Neuronal stem cell (in vitro differentiated cells): ENCODE measurements around the gene CD200.

Experiments
- DNase-seq: peaks from one replicate; pipeline ENCODE4 v3.0.0-alpha.2; 2013; ENCODE audit warnings: low spot score
- H2AFZ ChIP-seq: one replicate; pipeline ENCODE4 v1.6.1; 2013; ENCODE audit warnings: mild to moderate bottlenecking, low read length, inconsistent platforms
- H2AK5ac ChIP-seq: 2 replicates; pipeline ENCODE4 v1.6.1; 2013; ENCODE audit warnings: low read depth, mild to moderate bottlenecking, inconsistent platforms, low read length, moderate library complexity, mixed read lengths
- H2BK120ac ChIP-seq: 2 replicates; pipeline ENCODE4 v1.6.1; 2013; ENCODE audit warnings: low read depth, mild to moderate bottlenecking, inconsistent platforms, low read length, moderate library complexity, mixed read lengths
- H2BK12ac ChIP-seq: one replicate; pipeline ENCODE4 v1.6.1; 2013; ENCODE audit warnings: low read length, inconsistent platforms
- H2BK15ac ChIP-seq: 2 replicates; pipeline ENCODE4 v1.6.1; 2013; ENCODE audit warnings: mild to moderate bottlenecking, low read length, inconsistent platforms, mixed read lengths
- H2BK5ac ChIP-seq: one replicate; pipeline ENCODE4 v1.6.1; 2013; ENCODE audit warnings: inconsistent platforms, mild to moderate bottlenecking, low read length, moderate library complexity
- H3K14ac ChIP-seq: one replicate; pipeline ENCODE4 v1.6.1; 2013; ENCODE audit warnings: low read length, inconsistent platforms
- H3K18ac ChIP-seq: 2 replicates; pipeline ENCODE4 v1.6.1; 2013; ENCODE audit warnings: low read length, inconsistent platforms
- H3K23ac ChIP-seq: 2 replicates; pipeline ENCODE4 v1.6.1; 2013; ENCODE audit warnings: low read depth, mild to moderate bottlenecking, mixed read lengths, low read length, inconsistent platforms; ENCODE audit not compliant: poor library complexity
- H3K27ac ChIP-seq: replicated peaks from 3 replicates; pipeline ENCODE4 v1.5.1; 2013; ENCODE audit warnings: low read length, inconsistent platforms
- H3K27me3 ChIP-seq, 3 experiments: 2 replicates each; pipeline ENCODE4 v1.6.1; 2013; ENCODE audit warnings: low read length in 3 of 3, mild to moderate bottlenecking in 2 of 3, inconsistent platforms in 1 of 3, low read depth in 1 of 3, mixed read lengths in 1 of 3, moderate library complexity in 1 of 3; ENCODE audit not compliant: control insufficient read depth in 3 of 3, insufficient read depth in 3 of 3
- H3K36me3 ChIP-seq, 2 donors: replicated peaks in 1 of 2; 2 replicates each; pipeline ENCODE4 v1.6.1; 2013; ENCODE audit warnings: low read length in 2 of 2; ENCODE audit not compliant: control insufficient read depth in 2 of 2, insufficient read depth in 2 of 2
- H3K4ac ChIP-seq: 2 replicates; pipeline ENCODE4 v1.6.1; 2013; ENCODE audit warnings: inconsistent platforms, mild to moderate bottlenecking, low read length, moderate library complexity
- H3K4me1 ChIP-seq, 2 donors: 1 replicate in 1 of 2; 2 replicates in 1 of 2; pipeline ENCODE4 v1.6.1; 2013; ENCODE audit warnings: low read length in 2 of 2, low read depth in 1 of 2; ENCODE audit not compliant: control insufficient read depth in 2 of 2, insufficient read depth in 1 of 2
- H3K4me2 ChIP-seq: one replicate; pipeline ENCODE4 v1.6.1; 2013; ENCODE audit warnings: mild to moderate bottlenecking, low read length, inconsistent platforms; ENCODE audit not compliant: insufficient read depth, poor library complexity, severe bottlenecking
- H3K4me3 ChIP-seq, 2 donors: 2 replicates each; pipeline ENCODE4 v1.5.1; 2013; ENCODE audit warnings: low read length in 2 of 2, mild to moderate bottlenecking in 2 of 2, inconsistent platforms in 1 of 2, moderate library complexity in 1 of 2
- H3K79me1 ChIP-seq: one replicate; pipeline ENCODE4 v1.6.1; 2013; ENCODE audit warnings: low read depth, mild to moderate bottlenecking, inconsistent platforms, low read length, moderate library complexity
- H3K9ac ChIP-seq: one replicate; pipeline ENCODE4 v1.6.1; 2013; ENCODE audit warnings: mild to moderate bottlenecking, low read depth, low read length, inconsistent platforms; ENCODE audit not compliant: poor library complexity
- H3K9me3 ChIP-seq, 2 donors: replicated peaks in 1 of 2; 2 replicates each; pipeline versions ENCODE3 to v1.6.1; 2013; ENCODE audit warnings: low read length in 2 of 2, mild to moderate bottlenecking in 2 of 2, inconsistent platforms in 1 of 2, low read depth in 1 of 2, mixed read lengths in 1 of 2, moderate library complexity in 1 of 2; ENCODE audit not compliant: control insufficient read depth in 2 of 2, insufficient read depth in 1 of 2
- H4K8ac ChIP-seq: one replicate; pipeline ENCODE4 v1.6.1; 2013; ENCODE audit warnings: low read depth, mild to moderate bottlenecking, inconsistent platforms, low read length, moderate library complexity
- H4K91ac ChIP-seq: one replicate; pipeline ENCODE4 v1.6.1; 2013; ENCODE audit warnings: low read length, low read depth, mild to moderate bottlenecking, inconsistent platforms; ENCODE audit not compliant: poor library complexity
- WGBS, 2 donors: extraction: QIAGEN DNeasy Blood & Tissue Kit; methylation state at CpG; one replicate each; pipeline ENCODE4 v1.1.7; 2013; ENCODE audit warnings: missing lambda C conversion rate in 2 of 2, mixed read lengths in 1 of 2; ENCODE audit not compliant: insufficient read length in 2 of 2, insufficient replicate concordance in 1 of 2; ENCODE audit errors: extremely low coverage in 2 of 2; 5-methylcytosine and 5-hydroxymethylcytosine counted together

The CD200 gene

DNA sequence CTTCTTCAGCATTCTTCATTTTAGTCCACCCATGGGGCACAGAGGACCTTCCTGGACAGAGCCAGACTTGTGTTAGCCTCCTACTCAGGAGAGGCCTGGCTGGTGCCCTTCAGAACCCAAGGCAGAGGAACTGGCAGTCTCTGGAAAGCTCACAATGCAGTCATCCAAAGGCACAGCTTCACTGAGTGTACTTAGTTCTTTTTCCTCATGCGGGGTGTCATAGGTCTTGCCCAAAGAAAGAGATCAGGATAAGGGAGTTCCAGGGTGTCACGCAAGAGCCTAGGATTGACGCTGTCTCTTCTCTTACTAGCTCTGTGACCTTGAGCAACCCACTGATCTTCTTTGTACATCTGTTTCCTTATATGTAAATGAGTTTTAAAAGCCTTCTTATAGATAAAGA is 58.7 kb downstream of the CD200 start:
- Histone ChIP-seq H3K36me3 (no peaks in the 10 kb centered on the region), H3K27me3 (no peaks in the 10 kb centered on the region), H2BK120ac (no peak overlapping the region), H3K9me3 (peaks cover 2 to 11% of the 10 kb centered on the region in 2 donors), H3K14ac (no peak overlapping the region), H3K4ac (no peak overlapping the region), H3K18ac (peak overlapping the region; percentile 63), H3K27ac (peak overlapping the region; percentile 25), H4K91ac (no peak overlapping the region), H2BK12ac (no peak overlapping the region), H3K4me3 (no peak overlapping the region), H2AFZ (peak overlapping the region; percentile 77), H2BK15ac (no peak overlapping the region), H3K4me2 (no peak overlapping the region), H2BK5ac (no peak overlapping the region), H3K79me1 (no peaks in the 10 kb centered on the region), H3K23ac (no peak overlapping the region), H3K9ac (no peak overlapping the region), H3K4me1 (peaks cover 7 to 12% of the 10 kb centered on the region in 2 donors), H4K8ac (no peak overlapping the region), H2AK5ac (no peak overlapping the region)
- DNase-seq: no peak
- no CpG with 5 or more reads among the region's 3 CpGs for WGBS, 2 donors

DNA sequence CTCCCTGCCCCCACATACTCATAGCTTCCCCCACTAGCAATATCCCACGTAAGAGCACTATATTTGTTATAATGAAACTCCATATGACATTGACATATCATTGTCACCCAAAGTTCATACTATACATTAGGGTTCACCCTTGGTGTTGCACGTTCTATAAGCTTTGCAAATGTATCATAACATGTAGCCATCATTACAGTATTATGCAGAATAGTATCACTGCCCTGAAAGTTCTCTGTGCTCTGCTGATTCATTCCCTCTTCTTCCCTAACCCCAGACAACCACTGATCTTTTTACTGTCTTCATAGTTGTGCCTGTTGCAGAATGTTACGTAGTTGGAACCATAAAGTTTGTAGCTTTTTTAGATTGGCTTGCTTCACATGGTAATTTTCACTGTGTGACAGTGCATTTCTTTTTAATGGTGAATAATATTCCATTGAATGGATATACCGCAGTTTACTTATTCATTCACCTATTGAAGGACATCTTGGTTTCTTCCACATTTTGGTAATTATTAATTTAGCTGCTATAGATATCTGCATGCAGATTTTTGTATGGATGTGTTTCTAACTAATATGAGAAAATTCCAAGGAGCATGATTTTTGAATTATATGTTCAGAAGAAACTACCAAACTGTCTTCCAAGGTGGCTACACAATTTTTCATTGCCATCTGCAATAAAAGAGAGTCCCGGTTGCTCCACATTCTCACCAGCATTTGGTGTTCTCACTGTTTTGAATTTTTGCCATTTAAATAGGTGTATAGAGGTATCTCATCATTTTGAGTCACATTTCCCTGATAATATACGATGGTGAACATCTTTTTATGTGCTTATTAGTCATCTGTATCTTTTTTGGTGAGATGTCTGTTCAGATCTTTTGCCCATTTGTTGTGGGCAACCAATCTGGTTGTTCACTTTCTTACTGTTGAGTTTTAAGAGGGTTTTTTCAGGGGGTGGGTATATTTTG is 59.7 kb downstream of the CD200 start:
- DNase-seq: no peak
- Histone ChIP-seq H2BK5ac (no peak overlapping the region), H3K27ac (no peak overlapping the region), H3K27me3 (no peaks in the 10 kb centered on the region), H3K4me3 (no peak overlapping the region), H2BK12ac (no peak overlapping the region), H3K14ac (no peak overlapping the region), H3K18ac (no peak overlapping the region), H2AK5ac (no peak overlapping the region), H4K91ac (no peak overlapping the region), H4K8ac (no peak overlapping the region), H2BK120ac (no peak overlapping the region), H3K23ac (no peak overlapping the region), H2AFZ (no peak overlapping the region), H3K4me2 (no peak overlapping the region), H3K9ac (no peak overlapping the region), H3K36me3 (no peaks in the 10 kb centered on the region), H3K4ac (no peak overlapping the region), H2BK15ac (no peak overlapping the region), H3K9me3 (peaks cover 2 to 11% of the 10 kb centered on the region in 2 donors), H3K4me1 (peaks cover 7 to 12% of the 10 kb centered on the region in 2 donors), H3K79me1 (no peaks in the 10 kb centered on the region)
- no CpG with 5 or more reads among the region's 6 CpGs for WGBS, 2 donors

DNA sequence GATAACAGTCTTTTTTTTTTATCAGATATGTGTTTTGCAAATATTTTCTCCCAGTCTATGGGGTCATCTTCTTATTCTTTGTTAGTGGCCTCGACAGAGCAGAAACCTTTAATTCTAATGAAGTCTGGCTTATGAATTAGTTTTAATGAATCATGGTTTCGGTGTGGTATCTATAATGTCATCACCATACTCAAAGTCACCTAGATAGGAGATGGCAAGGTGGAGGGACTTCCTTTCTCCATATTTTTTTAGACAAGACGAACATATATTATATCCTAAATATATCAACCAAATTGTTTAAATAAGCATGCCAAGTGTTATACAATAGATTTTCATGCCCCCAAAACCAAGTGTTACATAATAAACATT is 60.4 kb downstream of the CD200 start:
- Histone ChIP-seq H2BK5ac (no peak overlapping the region), H4K91ac (no peak overlapping the region), H2AFZ (no peak overlapping the region), H3K4me1 (peaks cover 7 to 12% of the 10 kb centered on the region in 2 donors), H3K27ac (no peak overlapping the region), H3K79me1 (no peaks in the 10 kb centered on the region), H3K4ac (no peak overlapping the region), H3K4me3 (no peak overlapping the region), H3K27me3 (no peaks in the 10 kb centered on the region), H2BK120ac (no peak overlapping the region), H4K8ac (no peak overlapping the region), H3K9ac (no peak overlapping the region), H3K14ac (no peak overlapping the region), H2AK5ac (no peak overlapping the region), H3K4me2 (no peak overlapping the region), H3K23ac (no peak overlapping the region), H3K36me3 (no peaks in the 10 kb centered on the region), H3K18ac (no peak overlapping the region), H2BK12ac (no peak overlapping the region), H2BK15ac (no peak overlapping the region), H3K9me3 (peaks cover 2 to 11% of the 10 kb centered on the region in 2 donors)
- no CpG with 5 or more reads among the region's 3 CpGs for WGBS, 2 donors
- DNase-seq: no peak

DNA sequence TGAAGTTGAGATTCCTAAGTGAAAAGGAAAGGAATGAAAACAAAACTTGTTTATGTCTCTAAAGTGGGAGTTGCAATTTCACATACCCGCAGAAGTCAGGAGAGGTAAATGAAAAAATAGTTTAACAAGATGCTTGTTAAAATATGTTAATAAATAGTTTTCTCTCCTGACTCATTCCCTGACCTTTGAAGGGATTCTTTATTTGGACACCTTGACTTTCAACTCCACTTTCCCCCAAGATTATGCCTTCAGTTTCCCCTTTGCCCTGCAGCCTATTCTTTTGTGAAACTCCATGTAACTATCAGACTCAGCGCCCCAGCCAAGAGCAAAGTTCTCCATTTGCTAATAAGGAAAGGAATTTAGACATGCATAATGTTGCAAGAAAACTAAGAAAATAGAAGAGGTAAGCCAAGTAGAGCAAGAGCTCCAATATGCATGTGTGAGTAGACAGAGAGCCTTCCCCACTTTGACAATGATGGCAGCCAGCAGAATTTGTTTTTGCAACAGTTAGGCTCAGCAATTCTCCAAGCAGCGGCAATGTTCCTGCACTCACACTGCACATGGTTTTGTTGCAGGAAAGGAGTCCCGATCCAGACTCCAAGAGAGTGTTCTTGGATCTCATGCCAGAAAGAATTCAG is 61.2 kb downstream of the CD200 start:
- H3K9me3 ChIP-seq: peaks cover 2 to 11% of the 10 kb centered on the region in 2 donors

More for the DNA sequence above, 61.2 kb downstream of the CD200 start:
- no peak overlapping the region for H4K8ac ChIP-seq
- no peaks in the 10 kb centered on the region for H3K79me1 ChIP-seq
- H3K14ac ChIP-seq: no peak overlapping the region
- no peak overlapping the region for H2BK120ac ChIP-seq
- WGBS, 2 donors: no CpG with 5 or more reads among the region's 4 CpGs
- no peak overlapping the region for H3K4ac ChIP-seq
- no peak overlapping the region for H4K91ac ChIP-seq
- H2AFZ ChIP-seq: peak overlapping the region; percentile 37
- no peak overlapping the region for H2BK5ac ChIP-seq
- H3K27me3 ChIP-seq: no peaks in the 10 kb centered on the region
- peaks cover 7 to 12% of the 10 kb centered on the region in 2 donors for H3K4me1 ChIP-seq
- no peak overlapping the region for H3K4me2 ChIP-seq
- no peaks in the 10 kb centered on the region for H3K36me3 ChIP-seq
- H2BK12ac ChIP-seq: no peak overlapping the region
- H3K23ac ChIP-seq: no peak overlapping the region
- H3K9ac ChIP-seq: no peak overlapping the region
- DNase-seq: no peak
- H3K27ac ChIP-seq: no peak overlapping the region
- no peak overlapping the region for H3K4me3 ChIP-seq
- no peak overlapping the region for H3K18ac ChIP-seq
- no peak overlapping the region for H2AK5ac ChIP-seq
- no peak overlapping the region for H2BK15ac ChIP-seq
